ENCODE data around the gene BGN. TPM values are rescaled to one million over a fixed set of nuclear protein-coding genes. Genes with fewer than 3 reads are reported as not detected.

Gene BGN
- total RNA-seq, 1 donor from 2014 or later = 50.0 TPM

GRCh38 chrX:153523269-153523668 lies 28.5 kb downstream of the BGN start:
- H3K4me2 ChIP-seq (ENCODE audit: low read length) = no peak overlapping the region
- no peaks in the 10 kb centered on the region for H3K9me3 ChIP-seq (ENCODE audit: insufficient read depth, low read depth, low read length)
- H3K9me3 Mint-ChIP-seq (ENCODE audit: unreplicated experiment) = no peaks in the 10 kb centered on the region
- no peaks in the 10 kb centered on the region for H3K36me3 Mint-ChIP-seq (ENCODE audit: low read depth, unreplicated experiment)
- no peaks in the 10 kb centered on the region for H4K20me1 ChIP-seq (ENCODE audit: insufficient read depth, low read length)
- no peaks in the 10 kb centered on the region for H3K79me2 ChIP-seq (ENCODE audit: insufficient read depth, low read length)
- H3K4me1 ChIP-seq (ENCODE audit: insufficient read depth, low read length) = peaks cover 14% of the 10 kb centered on the region
- DNase-seq (ENCODE audit: low read depth) (no peak), FAIRE-seq (peak; percentile 13)
- H3K27me3 ChIP-seq (ENCODE audit: insufficient read depth, low read length) = peaks cover 9% of the 10 kb centered on the region
- no peak overlapping the region for H3K27ac ChIP-seq (ENCODE audit: low read depth, low read length)
- TF ChIP-seq CTCF (IDR thresholded peaks at IDR 0.05; ENCODE audit: insufficient read depth, low read depth, low read length) = no peak
- no peak for TF ChIP-seq EZH2 (IDR thresholded peaks at IDR 0.05; ENCODE audit: insufficient read depth, low read length)
- H3K36me3 ChIP-seq (ENCODE audit: insufficient read depth, low read length) = no peaks in the 10 kb centered on the region
- no peak overlapping the region for H3K4me3 ChIP-seq (ENCODE audit: insufficient read depth, low read depth, low read length)
- no peak overlapping the region for H3K4me3 Mint-ChIP-seq (ENCODE audit: unreplicated experiment)
- H3K9ac ChIP-seq (ENCODE audit: low read length) = no peak overlapping the region
- H2AFZ ChIP-seq (ENCODE audit: low read depth, low read length) = no peak overlapping the region
- peaks cover 9% of the 10 kb centered on the region for H3K27me3 Mint-ChIP-seq (ENCODE audit: low read depth, unreplicated experiment)
- H3K4me1 Mint-ChIP-seq (ENCODE audit: low read depth, unreplicated experiment) = peaks cover 1% of the 10 kb centered on the region
- H3K27ac Mint-ChIP-seq (ENCODE audit: unreplicated experiment) = no peak overlapping the region

- H3K4me3 Mint-ChIP-seq (ENCODE audit: unreplicated experiment) = no peak overlapping the region
- TF ChIP-seq EZH2 (IDR thresholded peaks at IDR 0.05; ENCODE audit: insufficient read depth, low read length) (no peak), CTCF (IDR thresholded peaks at IDR 0.05; ENCODE audit: insufficient read depth, low read depth, low read length) (no peak)
These were observed 29.5 kb downstream of the BGN start for GRCh38 chrX:153524234-153524633.

GRCh38 chrX:153525451-153525850 lies 30.7 kb downstream of the BGN start:
- no peaks in the 10 kb centered on the region for H3K36me3 Mint-ChIP-seq (ENCODE audit: low read depth, unreplicated experiment)
- H3K27ac ChIP-seq (ENCODE audit: low read depth, low read length) = no peak overlapping the region
- H3K27ac Mint-ChIP-seq (ENCODE audit: unreplicated experiment) = no peak overlapping the region
- H3K9me3 Mint-ChIP-seq (ENCODE audit: unreplicated experiment) = no peaks in the 10 kb centered on the region
- H3K4me2 ChIP-seq (ENCODE audit: low read length) = no peak overlapping the region
- H3K9ac ChIP-seq (ENCODE audit: low read length) = no peak overlapping the region
- no peaks in the 10 kb centered on the region for H3K79me2 ChIP-seq (ENCODE audit: insufficient read depth, low read length)
- no peak overlapping the region for H3K4me3 ChIP-seq (ENCODE audit: insufficient read depth, low read depth, low read length)
- DNase-seq (ENCODE audit: low read depth) (no peak), FAIRE-seq (no peak)
- H3K4me3 Mint-ChIP-seq (ENCODE audit: unreplicated experiment) = no peak overlapping the region
- H4K20me1 ChIP-seq (ENCODE audit: insufficient read depth, low read length) = no peaks in the 10 kb centered on the region
- peaks cover 9% of the 10 kb centered on the region for H3K4me1 ChIP-seq (ENCODE audit: insufficient read depth, low read length)
- peaks cover 8% of the 10 kb centered on the region for H3K27me3 Mint-ChIP-seq (ENCODE audit: low read depth, unreplicated experiment)
- peaks cover 4% of the 10 kb centered on the region for H3K27me3 ChIP-seq (ENCODE audit: insufficient read depth, low read length)
- no peak overlapping the region for H2AFZ ChIP-seq (ENCODE audit: low read depth, low read length)
- no peaks in the 10 kb centered on the region for H3K4me1 Mint-ChIP-seq (ENCODE audit: low read depth, unreplicated experiment)
- TF ChIP-seq EZH2 (IDR thresholded peaks at IDR 0.05; ENCODE audit: insufficient read depth, low read length) (no peak), CTCF (IDR thresholded peaks at IDR 0.05; ENCODE audit: insufficient read depth, low read depth, low read length) (no peak)
- no peaks in the 10 kb centered on the region for H3K9me3 ChIP-seq (ENCODE audit: insufficient read depth, low read depth, low read length)
- H3K36me3 ChIP-seq (ENCODE audit: insufficient read depth, low read length) = no peaks in the 10 kb centered on the region

More at GRCh38 chrX:153524234-153524633, 29.5 kb downstream of the BGN start:
- peaks cover 4% of the 10 kb centered on the region for H3K27me3 ChIP-seq (ENCODE audit: insufficient read depth, low read length)
- no peak for DNase-seq (ENCODE audit: low read depth)
- FAIRE-seq = no peak
- H3K36me3 ChIP-seq (ENCODE audit: insufficient read depth, low read length) = no peaks in the 10 kb centered on the region
- peaks cover 14% of the 10 kb centered on the region for H3K4me1 ChIP-seq (ENCODE audit: insufficient read depth, low read length)
- Mint-ChIP-seq H3K9me3 (ENCODE audit: unreplicated experiment) (no peaks in the 10 kb centered on the region), H3K27me3 (ENCODE audit: low read depth, unreplicated experiment) (peaks cover 8% of the 10 kb centered on the region), H3K27ac (ENCODE audit: unreplicated experiment) (no peak overlapping the region), H3K4me1 (ENCODE audit: low read depth, unreplicated experiment) (peaks cover 1% of the 10 kb centered on the region), H3K36me3 (ENCODE audit: low read depth, unreplicated experiment) (no peaks in the 10 kb centered on the region)
- H3K79me2 ChIP-seq (ENCODE audit: insufficient read depth, low read length) = no peaks in the 10 kb centered on the region
- H3K4me3 ChIP-seq (ENCODE audit: insufficient read depth, low read depth, low read length) = no peak overlapping the region
- H3K27ac ChIP-seq (ENCODE audit: low read depth, low read length) = no peak overlapping the region
- no peak overlapping the region for H2AFZ ChIP-seq (ENCODE audit: low read depth, low read length)
- H4K20me1 ChIP-seq (ENCODE audit: insufficient read depth, low read length) = no peaks in the 10 kb centered on the region
- H3K9ac ChIP-seq (ENCODE audit: low read length) = no peak overlapping the region
- H3K9me3 ChIP-seq (ENCODE audit: insufficient read depth, low read depth, low read length) = no peaks in the 10 kb centered on the region
- no peak overlapping the region for H3K4me2 ChIP-seq (ENCODE audit: low read length)

Data from astrocyte (in vitro differentiated cells and primary cell).